HepG2 (cell line): Measurements from ENCODE around the gene VMO1. TPM values are rescaled to one million over a fixed set of nuclear protein-coding genes. Genes with fewer than 3 reads are reported as not detected.

Experiments used
- ATF5 ChIP-seq: sonication (generic); formaldehyde crosslinking; IDR thresholded peaks from 2 replicates; pipeline ENCODE4 v1.4.0; 2020; ENCODE audit warnings: mild to moderate bottlenecking, low read depth, missing genetic modification reagents
- CEBPG ChIP-seq: IDR thresholded peaks from 2 replicates; pipeline ENCODE4 v1.6.1; 2016
- EZH2 ChIP-seq: conservative IDR thresholded peaks from 2 replicates; pipeline ENCODE4 v1.6.1; 2012; ENCODE audit warnings: mild to moderate bottlenecking, low read depth, low read length, moderate library complexity
- GPBP1L1 ChIP-seq: sonication (generic); formaldehyde crosslinking; IDR thresholded peaks from 2 replicates; pipeline ENCODE4 v1.5.0; 2020; ENCODE audit warnings: mild to moderate bottlenecking, missing genetic modification reagents
- GTF3A ChIP-seq: sonication (generic); formaldehyde crosslinking; conservative IDR thresholded peaks from 2 replicates; pipeline ENCODE4 v1.4.0; 2020; ENCODE audit warnings: mild to moderate bottlenecking, missing genetic modification reagents
- MAF1 ChIP-seq: sonication (generic); formaldehyde crosslinking; IDR thresholded peaks from 2 replicates; pipeline ENCODE4 v1.5.0; 2020; ENCODE audit warnings: missing genetic modification reagents, borderline replicate concordance
- NCOA5 ChIP-seq: sonication (generic); formaldehyde crosslinking; IDR thresholded peaks from 2 replicates; pipeline ENCODE4 v1.4.0; 2020; ENCODE audit warnings: missing genetic modification reagents
- RERE ChIP-seq: IDR thresholded peaks from 2 replicates; pipeline ENCODE4 v1.6.1; 2016; ENCODE audit warnings: low read depth, missing genetic modification reagents, missing compliant biosample characterization
- SKI ChIP-seq: fragments of 450-650 bp; IDR thresholded peaks from one replicate; pipeline ENCODE4 v1.6.1; 2018; ENCODE audit warnings: mild to moderate bottlenecking; ENCODE audit not compliant: partially characterized antibody
- SMAD9 ChIP-seq: sonication (generic); formaldehyde crosslinking; IDR thresholded peaks from 2 replicates; pipeline ENCODE4 v1.5.1; 2020; ENCODE audit warnings: mild to moderate bottlenecking, missing genetic modification reagents
- SOX13 ChIP-seq, 3 experiments: fragments of 450-650 bp in 1 of 3; sonication (generic) in 1 of 3; formaldehyde crosslinking in 1 of 3; IDR thresholded peaks in 2 of 3; conservative IDR thresholded peaks in 1 of 3; 2 replicates each; pipeline versions ENCODE4 v1.5.0 to v1.6.1; 2016 to 2020; ENCODE audit warnings: antibody characterized with exemption in 1 of 3, mild to moderate bottlenecking in 1 of 3, missing compliant biosample characterization in 1 of 3, missing genetic modification reagents in 1 of 3, moderate library complexity in 1 of 3
- SOX5 ChIP-seq: IDR thresholded peaks from 2 replicates; pipeline ENCODE4 v1.6.1; 2016; ENCODE audit warnings: borderline replicate concordance
- SP140L ChIP-seq: sonication (generic); formaldehyde crosslinking; IDR thresholded peaks from 2 replicates; pipeline ENCODE4 v1.4.0; 2020; ENCODE audit warnings: missing genetic modification reagents, borderline replicate concordance
- TMF1 ChIP-seq: sonication (generic); formaldehyde crosslinking; IDR thresholded peaks from 2 replicates; pipeline ENCODE4 v1.8.1; 2022; ENCODE audit warnings: low read depth, missing genetic modification reagents
- ZIK1 ChIP-seq: sonication (generic); formaldehyde crosslinking; IDR thresholded peaks from 2 replicates; pipeline ENCODE4 v1.5.0; 2020; ENCODE audit warnings: mild to moderate bottlenecking, low read depth, missing genetic modification reagents, borderline replicate concordance
- ZNF468 ChIP-seq: sonication (generic); formaldehyde crosslinking; IDR thresholded peaks from 2 replicates; pipeline ENCODE4 v1.8.0; 2022; ENCODE audit warnings: mild to moderate bottlenecking, moderate library complexity, missing genetic modification reagents
- ZNF563 ChIP-seq: sonication (generic); formaldehyde crosslinking; IDR thresholded peaks from 2 replicates; pipeline ENCODE4 v1.8.0; 2022; ENCODE audit warnings: mild to moderate bottlenecking, moderate library complexity, missing genetic modification reagents
- ZNF607 ChIP-seq: sonication (generic); formaldehyde crosslinking; IDR thresholded peaks from 2 replicates; pipeline ENCODE4 v1.5.1; 2020; ENCODE audit warnings: missing genetic modification reagents, mild to moderate bottlenecking, borderline replicate concordance
- ZNF766 ChIP-seq: sonication (generic); formaldehyde crosslinking; IDR thresholded peaks from 2 replicates; pipeline ENCODE4 v1.5.0; 2020; ENCODE audit warnings: missing genetic modification reagents, borderline replicate concordance
- ZNF781 ChIP-seq: sonication (generic); formaldehyde crosslinking; IDR thresholded peaks from 2 replicates; pipeline ENCODE4 v1.5.1; 2020; ENCODE audit warnings: borderline replicate concordance, mild to moderate bottlenecking, missing genetic modification reagents; ENCODE audit errors: not compliant biosample characterization
- ZSCAN30 ChIP-seq: sonication (generic); formaldehyde crosslinking; IDR thresholded peaks from 2 replicates; pipeline ENCODE4 v1.5.0; 2020; ENCODE audit warnings: mild to moderate bottlenecking, missing genetic modification reagents
- polyA plus RNA-seq, 8 experiments: library from polyadenylated mRNA; depleted of rRNA in 3 of 8; stranded (reverse) in 7 of 8; unstranded in 1 of 8; fragments of >200 nt; fragmentation: Illumina TruSeq in 4 of 8; extraction: Trizol in 4 of 8; gene quantifications; 2 replicates each; pipeline versions ENCODE4 v1.2.1 to v1.2.3, GENCODE V29; 2011 to 2016; ENCODE audit warnings: low read depth in 4 of 8, missing spikeins in 1 of 8, mixed read lengths in 1 of 8; ENCODE audit not compliant: insufficient read depth in 1 of 8
- total RNA-seq, 5 experiments: library from RNA; depleted of rRNA; stranded (reverse); fragments of >200 nt; fragmentation: Illumina TruSeq; extraction: Trizol; gene quantifications; 2 replicates each; pipeline ENCODE4 v1.2.3, GENCODE V29; 2016; ENCODE audit warnings: low read depth in 1 of 5

VMO1 gene
- total and polyA plus RNA-seq, 2 of the 13 experiments (the other 11 are each of a cell fraction or from before 2014, with no cell fraction given): not detected

GRCh38 chr17:4771519-4772234 lies 14.5 kb downstream of the VMO1 start, which contains the start of gene TM4SF5 (continued):
- peak; percentile 77 for TF ChIP-seq RERE (CRISPR knock-in tag)
- no peak for TF ChIP-seq TMF1 (CRISPR knock-in tag)
- TF ChIP-seq ZIK1 (CRISPR knock-in tag): peak; percentile 75; the same call in 1 of the 2 replicates
- no peak for TF ChIP-seq ZNF781 (CRISPR knock-in tag)
- TF ChIP-seq GPBP1L1 (CRISPR knock-in tag): no peak
- peak; percentile 79; the same call in 1 of the 2 replicates for TF ChIP-seq SOX5
- no peak for TF ChIP-seq EZH2
- peak; percentile 65; the same call in 1 of the 2 replicates for TF ChIP-seq MAF1 (CRISPR knock-in tag)
- peak; percentile 35; the same call in 1 of the 2 replicates for TF ChIP-seq CEBPG
- no peak for TF ChIP-seq SP140L (CRISPR knock-in tag)
- no peak for TF ChIP-seq ZNF468 (CRISPR knock-in tag)
- no peak for TF ChIP-seq SKI
- no peak for TF ChIP-seq ZNF607 (CRISPR knock-in tag)
- TF ChIP-seq SMAD9 (CRISPR knock-in tag): no peak
- TF ChIP-seq GTF3A (CRISPR knock-in tag): no peak
- TF ChIP-seq ZSCAN30: 0 out of 2 replicates have a peak, but pooled peaks have one; percentile 39
- TF ChIP-seq NCOA5: peak; percentile 53; the same call in 1 of the 2 replicates
- TF ChIP-seq ATF5: no peak
- peak; percentile 54; the same call in 1 of the 2 replicates for TF ChIP-seq ZNF563 (CRISPR knock-in tag)
- no peak for TF ChIP-seq SOX13 (IDR thresholded peaks at IDR 0.05)
- peak in 1 of 2 experiments; percentile 69; a peak in 2 of 4 replicates for TF ChIP-seq SOX13 (CRISPR knock-in tag; conservative IDR thresholded peaks at IDR 0.05 in 1 of 2, IDR thresholded peaks at IDR 0.05 in 1 of 2)
- TF ChIP-seq ZNF766 (CRISPR knock-in tag): peak; percentile 86
